SK-N-SH (cell line): ENCODE measurements around the gene SHROOM3. TPM values are rescaled to one million over a fixed set of nuclear protein-coding genes. Genes with fewer than 3 reads are reported as not detected.

Experiments
- CTCF ChIA-PET: fragments of 300-600, 350-600 bp; formaldehyde crosslinking; extraction: SDS; loops from one replicate; lab custom pipeline; 2021; lab: Yijun Ruan, JAX
- POLR2A ChIA-PET: fragments of 350-600 bp; sonication (Branson Sonifier 250); formaldehyde crosslinking; extraction: SDS; loops from one replicate; lab custom pipeline; 2020; ENCODE audit warnings: antibody characterized with exemption, inconsistent platforms; lab: Yijun Ruan, JAX
- DNase-seq: peaks from one replicate; pipeline ENCODE4 v3.0.0; 2012
- H2AFZ ChIP-seq: fragments of 200-600 bp; sonication (generic); 2 replicates; pipeline ENCODE4 v1.8.1; 2016; ENCODE audit warnings: antibody characterized with exemption, mild to moderate bottlenecking, low read depth
- H3F3A ChIP-seq: fragments of 200-600 bp; sonication (generic); replicated peaks from 2 replicates; pipeline ENCODE3; 2016; ENCODE audit warnings: antibody characterized with exemption, mild to moderate bottlenecking; ENCODE audit not compliant: insufficient read depth
- H3K27ac ChIP-seq, 2 experiments: fragments of 200-500 bp in 1 of 2; fragments of 200-600 bp in 1 of 2; sonication (Bioruptor generic) in 1 of 2; sonication (generic), shearing (Covaris generic) in 1 of 2; 2 replicates each; pipeline versions ENCODE4 v1.5.1 to v1.6.1; 2014 to 2016; ENCODE audit warnings: low read depth in 2 of 2, inconsistent platforms in 1 of 2, low read length in 1 of 2, mild to moderate bottlenecking in 1 of 2, mixed read lengths in 1 of 2
- H3K27me3 ChIP-seq: fragments of 200-600 bp; sonication (generic), shearing (Covaris generic); 2 replicates; pipeline ENCODE4 v1.6.1; 2016; ENCODE audit warnings: mixed run types; ENCODE audit not compliant: insufficient read depth
- H3K36me3 ChIP-seq, 2 experiments: fragments of 200-500 bp in 1 of 2; fragments of 200-600 bp in 1 of 2; sonication (Bioruptor generic) in 1 of 2; sonication (generic) in 1 of 2; replicated peaks in 1 of 2; 2 replicates each; pipeline versions ENCODE3 to v1.5.1; 2014 to 2016; ENCODE audit warnings: low read length in 1 of 2, mild to moderate bottlenecking in 1 of 2; ENCODE audit not compliant: insufficient read depth in 2 of 2, control insufficient read depth in 1 of 2
- H3K4me1 ChIP-seq, 2 experiments: fragments of 200-500 bp in 1 of 2; fragments of 200-600 bp in 1 of 2; sonication (Bioruptor generic) in 1 of 2; sonication (generic), shearing (Covaris generic) in 1 of 2; 2 replicates each; pipeline versions ENCODE4 v1.5.1 to v1.6.1; 2014 to 2016; ENCODE audit warnings: low read depth in 1 of 2, low read length in 1 of 2, mixed run types in 1 of 2; ENCODE audit not compliant: insufficient read depth in 2 of 2, control insufficient read depth in 1 of 2
- H3K4me2 ChIP-seq: fragments of 200-600 bp; sonication (generic), shearing (Covaris generic); 2 replicates; pipeline ENCODE4 v1.6.1; 2017; ENCODE audit warnings: mixed run types
- H3K4me3 ChIP-seq, 2 experiments: fragments of 200-500 bp in 1 of 2; fragments of 200-600 bp in 1 of 2; sonication (Bioruptor generic) in 1 of 2; sonication (generic), shearing (Covaris generic) in 1 of 2; 2 replicates each; pipeline versions ENCODE4 v1.5.1 to v1.8.1; 2014 to 2016; ENCODE audit warnings: low read depth in 2 of 2, inconsistent platforms in 1 of 2, low read length in 1 of 2, mild to moderate bottlenecking in 1 of 2, mixed read lengths in 1 of 2, moderate library complexity in 1 of 2
- H3K79me2 ChIP-seq: fragments of 200-600 bp; sonication (generic); 2 replicates; pipeline ENCODE4 v1.8.1; 2017; ENCODE audit warnings: mild to moderate bottlenecking; ENCODE audit not compliant: insufficient read depth
- H3K9ac ChIP-seq: fragments of 200-600 bp; sonication (generic); 2 replicates; pipeline ENCODE4 v1.6.1; 2017; ENCODE audit warnings: mixed run types
- H3K9me2 ChIP-seq: fragments of 200-600 bp; sonication (generic); 2 replicates; pipeline ENCODE4 v1.6.1; 2017; ENCODE audit warnings: mixed run types
- H3K9me3 ChIP-seq: fragments of 200-600 bp; sonication (generic); 2 replicates; pipeline ENCODE4 v1.6.1; 2017; ENCODE audit warnings: mixed run types, mild to moderate bottlenecking, moderate library complexity
- H4K20me1 ChIP-seq: fragments of 200-600 bp; sonication (generic); 2 replicates; pipeline ENCODE4 v1.6.1; 2017; ENCODE audit warnings: mild to moderate bottlenecking, mixed run types; ENCODE audit not compliant: insufficient read depth
- ELF1 ChIP-seq: IDR thresholded peaks from 2 replicates; pipeline ENCODE4 v1.4.0; 2012
- EP300 ChIP-seq, 2 experiments: IDR thresholded peaks; 2 replicates each; pipeline versions ENCODE4 v1.4.0 to v1.6.1; 2012; ENCODE audit warnings: borderline replicate concordance in 1 of 2, low read depth in 1 of 2, low read length in 1 of 2
- FOXJ3 ChIP-seq: sonication (generic); formaldehyde crosslinking; IDR thresholded peaks from 2 replicates; pipeline ENCODE4 v1.5.1; 2020; ENCODE audit warnings: mild to moderate bottlenecking, missing genetic modification reagents
- IRF3 ChIP-seq: fragments of 150-350 bp; IDR thresholded peaks from 2 replicates; pipeline ENCODE4 v1.6.1; 2016; ENCODE audit warnings: mild to moderate bottlenecking, low read depth, low read length
- MEF2A ChIP-seq: IDR thresholded peaks from 2 replicates; pipeline ENCODE4 v1.4.0; 2012; ENCODE audit warnings: low read depth, borderline replicate concordance
- NRF1 ChIP-seq: IDR thresholded peaks from 2 replicates; pipeline ENCODE4 v1.6.1; 2012; ENCODE audit warnings: low read depth, mild to moderate bottlenecking, low read length
- PBX3 ChIP-seq: IDR thresholded peaks from 2 replicates; pipeline ENCODE4; 2012
- RAD21 ChIP-seq: IDR thresholded peaks from 2 replicates; pipeline ENCODE4 v1.6.1; 2012; ENCODE audit warnings: mild to moderate bottlenecking, low read length
- RCOR1 ChIP-seq: fragments of 150-350 bp; IDR thresholded peaks from 2 replicates; pipeline ENCODE4 v1.6.1; 2017; ENCODE audit warnings: antibody characterized with exemption, low read length
- REST ChIP-seq: IDR thresholded peaks from 2 replicates; pipeline ENCODE4 v1.6.1; 2012; ENCODE audit warnings: mild to moderate bottlenecking, low read depth, low read length, moderate library complexity
- SIN3A ChIP-seq: IDR thresholded peaks from 2 replicates; pipeline ENCODE4 v1.6.1; 2012; ENCODE audit warnings: low read depth, mild to moderate bottlenecking, low read length, moderate library complexity, borderline replicate concordance
- USF1 ChIP-seq: IDR thresholded peaks from 2 replicates; pipeline ENCODE4 v1.4.0; 2012; ENCODE audit warnings: low read depth, borderline replicate concordance
- ZBTB33 ChIP-seq: IDR thresholded peaks from 2 replicates; pipeline ENCODE4 v1.4.0; 2012; ENCODE audit warnings: low read depth, borderline replicate concordance
- WGBS: methylation state at CpG from one replicate; pipeline ENCODE4 v1.1.6; 2017; ENCODE audit warnings: low lambda C conversion rate; 5-methylcytosine and 5-hydroxymethylcytosine counted together
- polyA plus RNA-seq, 3 experiments: library from polyadenylated mRNA; depleted of rRNA; stranded (reverse); fragments of >200 nt; gene quantifications; 2 replicates each; pipeline ENCODE4 v1.2.3, GENCODE V29; 2012

SHROOM3 gene
- polyA plus RNA-seq, 1 of the 3 experiments (the other 2 are of a cell fraction) = 4.3 TPM

GRCh38 chr4:76740192-76740591 is 305.2 kb downstream of the SHROOM3 start:
- TF ChIP-seq ZBTB33 (no peak), NRF1 (no peak), USF1 (no peak), RCOR1 (no peak), PBX3 (no peak), SIN3A (no peak), REST (no peak), FOXJ3 (CRISPR knock-in tag) (no peak), RAD21 (no peak), IRF3 (no peak), MEF2A (no peak), ELF1 (no peak), EP300 (IDR thresholded peaks at IDR 0.05; ENCODE audit: borderline replicate concordance in 1 of 2, low read depth in 1 of 2, low read length in 1 of 2) (no peak)
- peaks cover 24 to 58% of the 10 kb centered on the region in 2 experiments for H3K4me1 ChIP-seq
- POLR2A ChIA-PET = no interaction called here
- H2AFZ ChIP-seq = no peak overlapping the region
- H3K36me3 ChIP-seq = peaks cover 29 to 37% of the 10 kb centered on the region in 2 experiments
- H3K79me2 ChIP-seq = peaks cover 44% of the 10 kb centered on the region; the same call in 1 of the 2 replicates
- no peaks in the 10 kb centered on the region for H3K27me3 ChIP-seq
- H3K27ac ChIP-seq = no peak overlapping the region; a peak in 1 of 4 replicates
- H3K4me3 ChIP-seq = no peak overlapping the region
- H3K9me2 ChIP-seq = no peaks in the 10 kb centered on the region
- H4K20me1 ChIP-seq = no peaks in the 10 kb centered on the region
- H3K4me2 ChIP-seq = no peak overlapping the region
- no peak for DNase-seq
- CTCF ChIA-PET = no interaction called here
- no peak overlapping the region for H3K9ac ChIP-seq
- H3K9me3 ChIP-seq = no peaks in the 10 kb centered on the region
- H3F3A ChIP-seq = peaks cover 46% of the 10 kb centered on the region
- WGBS = 100% methylated on average over 1 of the region's 24 CpGs
